ENCODE results near the gene CHIC2. TPM values are rescaled to one million over a fixed set of nuclear protein-coding genes. Genes with fewer than 3 reads are reported as not detected.
"Not testable (repeated sequence)": the region's sequence is repeated elsewhere in the genome, so short reads cannot be mapped to it uniquely, and the experiment has no call there.

CHIC2 gene
- total RNA-seq, 3 donors from 2014 or later = 22.6 to 27.5 (median 22.9) TPM

GRCh38 chr4:54055494-54055893 lies 8.9 kb downstream of the CHIC2 start:
- no peak overlapping the region for H3K4me3 ChIP-seq
- DNase-seq (no peak), ATAC-seq (no peak)
- H3K4me1 ChIP-seq (ENCODE audit: low read depth) = peaks cover 5% of the 10 kb centered on the region
- H3K36me3 ChIP-seq (ENCODE audit: low read depth) = no peaks in the 10 kb centered on the region
- intact Hi-C loops (cut with DNase I, micrococcal nuclease) = no loop called here
- H3K9me3 ChIP-seq = no peaks in the 10 kb centered on the region
- no peak for TF ChIP-seq CTCF (IDR thresholded peaks at IDR 0.05)

- peaks cover 6% of the 10 kb centered on the region for H3K4me1 ChIP-seq (ENCODE audit: low read depth)
- TF ChIP-seq CTCF (IDR thresholded peaks at IDR 0.05) = no peak
- intact Hi-C loops (cut with DNase I, micrococcal nuclease) = no loop called here
These were observed 9.9 kb downstream of the CHIC2 start for GRCh38 chr4:54054501-54054900.

GRCh38 chr4:54053322-54053721 lies 11.1 kb downstream of the CHIC2 start:
- DNase-seq; H3K36me3 ChIP-seq (ENCODE audit: low read depth); H3K4me3 ChIP-seq; intact Hi-C loops (cut with DNase I, micrococcal nuclease); ATAC-seq; H3K4me1 ChIP-seq (ENCODE audit: low read depth); H3K9me3 ChIP-seq: not testable (repeated sequence)

More at GRCh38 chr4:54054501-54054900, 9.9 kb downstream of the CHIC2 start:
- Histone ChIP-seq H3K36me3 (ENCODE audit: low read depth) (no peaks in the 10 kb centered on the region), H3K9me3 (no peaks in the 10 kb centered on the region), H3K4me3 (no peak overlapping the region)
- DNase-seq = no peak
- no peak for ATAC-seq

GRCh38 chr4:54050214-54050904 lies 14.0 kb downstream of the CHIC2 start:
- intact Hi-C loops (cut with DNase I, micrococcal nuclease) = no loop called here
- TF ChIP-seq CTCF (IDR thresholded peaks at IDR 0.05) = no peak
- Histone ChIP-seq H3K4me3 (no peak overlapping the region), H3K36me3 (ENCODE audit: low read depth) (no peaks in the 10 kb centered on the region), H3K4me1 (ENCODE audit: low read depth) (peaks cover 6% of the 10 kb centered on the region), H3K9me3 (no peaks in the 10 kb centered on the region)
- ATAC-seq (peak; percentile 18), DNase-seq (no peak)

GRCh38 chr4:54043630-54044029 lies 20.8 kb downstream of the CHIC2 start:
- H3K36me3 ChIP-seq (ENCODE audit: low read depth); intact Hi-C loops (cut with DNase I, micrococcal nuclease); ATAC-seq; DNase-seq; H3K4me1 ChIP-seq (ENCODE audit: low read depth); H3K9me3 ChIP-seq; H3K4me3 ChIP-seq: not testable (repeated sequence)

GRCh38 chr4:54041933-54042332 lies 22.5 kb downstream of the CHIC2 start:
- TF ChIP-seq CTCF (IDR thresholded peaks at IDR 0.05) = no peak
- DNase-seq (no peak), ATAC-seq (no peak)
- intact Hi-C loops (cut with DNase I, micrococcal nuclease) = no loop called here
- H3K4me3 ChIP-seq = no peak overlapping the region
- H3K4me1 ChIP-seq (ENCODE audit: low read depth) = no peaks in the 10 kb centered on the region
- H3K9me3 ChIP-seq = no peaks in the 10 kb centered on the region
- no peaks in the 10 kb centered on the region for H3K36me3 ChIP-seq (ENCODE audit: low read depth)

- H3K36me3 ChIP-seq (ENCODE audit: low read depth) = no peaks in the 10 kb centered on the region
- DNase-seq (no peak), ATAC-seq (no peak)
- H3K4me3 ChIP-seq = no peak overlapping the region
- no peaks in the 10 kb centered on the region for H3K4me1 ChIP-seq (ENCODE audit: low read depth)
- no peak for TF ChIP-seq CTCF (IDR thresholded peaks at IDR 0.05)
- intact Hi-C loops (cut with DNase I, micrococcal nuclease) = no loop called here
- H3K9me3 ChIP-seq = no peaks in the 10 kb centered on the region
These were observed 23.3 kb downstream of the CHIC2 start for GRCh38 chr4:54041100-54041499.
